Measurements from ENCODE around the gene STX1B.

The STX1B gene

GRCh38 chr16:30961384-30961783 lies 49.1 kb downstream of the STX1B start:
- H3K4me3 ChIP-seq (ENCODE audit: low read depth, low read length) = no peak overlapping the region

DNA sequence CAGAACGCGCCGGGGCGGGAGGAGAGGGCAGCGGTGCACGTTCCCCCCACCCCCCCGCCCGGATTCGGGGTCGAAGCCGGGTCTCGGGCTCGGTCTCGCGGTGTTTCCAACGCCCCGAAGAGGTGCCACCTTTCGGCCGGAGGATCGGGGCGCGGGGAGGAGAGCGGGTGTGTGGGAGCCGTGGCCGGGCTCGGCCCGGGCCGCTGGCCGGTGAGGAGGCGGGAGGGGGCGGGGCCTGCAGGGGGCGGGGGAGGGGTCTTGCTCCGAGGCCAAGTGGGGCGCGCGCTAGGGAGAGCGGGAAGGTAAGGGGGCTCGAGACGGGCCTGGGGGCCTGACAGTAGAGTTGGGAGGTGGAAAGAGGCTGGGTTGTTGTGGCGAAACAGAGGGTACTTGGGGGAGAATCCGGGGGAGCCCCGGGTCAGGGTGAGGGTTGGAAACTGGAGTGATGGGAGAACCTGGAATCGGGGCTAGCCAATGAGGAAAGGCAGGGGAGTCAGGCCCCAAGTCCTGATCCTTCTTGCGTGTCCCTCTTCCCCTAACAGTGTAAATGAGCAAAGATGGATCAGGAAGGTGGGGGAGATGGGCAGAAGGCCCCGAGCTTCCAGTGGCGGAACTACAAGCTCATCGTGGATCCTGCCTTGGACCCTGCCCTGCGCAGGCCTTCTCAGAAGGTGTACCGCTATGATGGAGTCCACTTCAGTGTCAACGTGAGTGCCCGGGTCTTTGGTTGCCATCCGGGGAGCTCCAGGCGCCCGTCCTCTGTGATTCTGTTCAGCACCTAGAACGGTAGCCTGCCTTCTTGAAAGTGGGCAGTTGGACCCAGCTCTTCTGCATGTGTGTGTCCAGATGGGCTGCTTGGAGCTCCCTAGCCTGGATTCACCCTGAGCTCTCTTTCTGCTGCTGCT lies 52.0 kb downstream of the STX1B start:
- peak overlapping the region; percentile 93 for H3K4me3 ChIP-seq (ENCODE audit: low read depth, low read length)
- peaks cover 16% of the 10 kb centered on the region for H3K4me1 ChIP-seq (ENCODE audit: control insufficient read depth, insufficient read depth, low read length, unreplicated experiment)
- peaks cover 16% of the 10 kb centered on the region; the same call in 1 of the 2 replicates for H3K36me3 ChIP-seq (ENCODE audit: insufficient read depth, low read length)
- H2AFZ ChIP-seq (ENCODE audit: low read length, unreplicated experiment) = peak overlapping the region; percentile 31
- peaks cover 15% of the 10 kb centered on the region for H3K79me2 ChIP-seq (ENCODE audit: control insufficient read depth, insufficient read depth, low read length, unreplicated experiment)
- no peaks in the 10 kb centered on the region for H3K27me3 ChIP-seq (ENCODE audit: insufficient read depth, low read length)
- H3K27ac ChIP-seq (ENCODE audit: low read depth, low read length) = peak overlapping the region; percentile 96; the same call in 1 of the 2 replicates

More at GRCh38 chr16:30961384-30961783, 49.1 kb downstream of the STX1B start:
- Histone ChIP-seq H3K79me2 (ENCODE audit: control insufficient read depth, insufficient read depth, low read length, unreplicated experiment) (peaks cover 15% of the 10 kb centered on the region), H3K27me3 (ENCODE audit: insufficient read depth, low read length) (no peaks in the 10 kb centered on the region), H3K27ac (ENCODE audit: low read depth, low read length) (no peak overlapping the region), H3K36me3 (ENCODE audit: insufficient read depth, low read length) (peaks cover 19% of the 10 kb centered on the region; the same call in 1 of the 2 replicates), H3K4me1 (ENCODE audit: control insufficient read depth, insufficient read depth, low read length, unreplicated experiment) (peaks cover 9% of the 10 kb centered on the region), H2AFZ (ENCODE audit: low read length, unreplicated experiment) (no peak overlapping the region)

- H3K4me1 ChIP-seq (ENCODE audit: control insufficient read depth, insufficient read depth, low read length, unreplicated experiment) = peaks cover 20% of the 10 kb centered on the region
- H3K36me3 ChIP-seq (ENCODE audit: insufficient read depth, low read length) = peaks cover 16% of the 10 kb centered on the region; the same call in 1 of the 2 replicates
These were observed 52.8 kb downstream of the STX1B start, which contains the start of gene SETD1A for GRCh38 chr16:30957456-30958174. TSS of gene SETD1A (plus strand) at chr16:30957754. CDS start at chr16:30958732, 978 bp downstream.

DNA sequence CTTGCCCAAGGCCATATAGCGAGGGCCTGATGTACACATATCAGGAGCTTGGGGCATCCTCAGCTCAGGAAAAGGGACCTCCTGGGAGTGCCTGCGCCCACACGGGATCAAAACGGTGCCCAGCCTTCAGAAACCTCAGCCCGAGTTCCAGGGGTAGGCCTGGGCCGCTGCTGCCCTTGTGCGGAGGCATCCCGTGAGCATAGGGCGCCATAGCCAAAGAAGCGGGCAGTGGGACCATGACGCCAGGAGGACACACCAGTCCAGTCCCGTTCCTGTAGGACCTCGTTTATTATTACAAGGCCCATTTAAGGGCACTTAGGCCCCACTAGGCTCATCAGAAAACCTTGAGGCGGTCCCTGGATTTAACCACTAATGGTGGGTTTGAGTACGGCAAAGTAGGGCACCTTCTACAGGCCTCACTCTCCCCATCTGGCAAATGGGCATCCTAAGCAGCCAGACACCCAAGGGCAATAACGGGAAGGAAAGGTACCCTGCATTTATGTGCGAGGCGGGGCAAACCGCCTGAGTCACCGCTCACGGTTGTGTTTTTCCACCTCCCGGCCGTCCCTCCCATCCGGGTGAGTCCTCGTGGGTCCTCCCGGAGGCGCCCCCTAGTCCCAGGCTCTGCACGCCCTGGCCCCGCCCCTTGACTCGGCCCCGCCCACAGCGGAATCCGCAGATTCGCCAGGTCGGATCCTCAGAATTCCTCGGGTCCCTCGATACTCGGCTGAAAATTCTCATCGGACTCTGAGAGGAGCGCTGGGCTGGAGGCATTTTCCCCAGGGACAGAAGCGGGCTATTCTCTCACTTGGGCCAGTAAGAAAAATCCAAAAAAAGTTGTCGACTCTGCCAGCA lies 53.6 kb downstream of the STX1B start:
- peak overlapping the region; percentile 97 for H2AFZ ChIP-seq (ENCODE audit: low read length, unreplicated experiment)
- H3K79me2 ChIP-seq (ENCODE audit: control insufficient read depth, insufficient read depth, low read length, unreplicated experiment) = peaks cover 15% of the 10 kb centered on the region
- peaks cover 21% of the 10 kb centered on the region for H3K4me1 ChIP-seq (ENCODE audit: control insufficient read depth, insufficient read depth, low read length, unreplicated experiment)
- peaks cover 15% of the 10 kb centered on the region; the same call in 1 of the 2 replicates for H3K36me3 ChIP-seq (ENCODE audit: insufficient read depth, low read length)
- no peaks in the 10 kb centered on the region for H3K27me3 ChIP-seq (ENCODE audit: insufficient read depth, low read length)
- peak overlapping the region; percentile 93 for H3K4me3 ChIP-seq (ENCODE audit: low read depth, low read length)
- peak overlapping the region; percentile 96 for H3K27ac ChIP-seq (ENCODE audit: low read depth, low read length)

More at GRCh38 chr16:30957456-30958174, 52.8 kb downstream of the STX1B start, which contains the start of gene SETD1A:
- Histone ChIP-seq H3K79me2 (ENCODE audit: control insufficient read depth, insufficient read depth, low read length, unreplicated experiment) (peaks cover 15% of the 10 kb centered on the region), H2AFZ (ENCODE audit: low read length, unreplicated experiment) (peak within 1 kb of the TSS; percentile 97), H3K27me3 (ENCODE audit: insufficient read depth, low read length) (no peaks in the 10 kb centered on the region), H3K4me3 (ENCODE audit: low read depth, low read length) (peak within 1 kb of the TSS; percentile 93), H3K27ac (ENCODE audit: low read depth, low read length) (peak within 1 kb of the TSS; percentile 96)

- peaks cover 33% of the 10 kb centered on the region for H3K4me1 ChIP-seq (ENCODE audit: control insufficient read depth, insufficient read depth, low read length, unreplicated experiment)
- no peaks in the 10 kb centered on the region for H3K27me3 ChIP-seq (ENCODE audit: insufficient read depth, low read length)
- H3K4me3 ChIP-seq (ENCODE audit: low read depth, low read length) = no peak overlapping the region
- peaks cover 22% of the 10 kb centered on the region for H3K79me2 ChIP-seq (ENCODE audit: control insufficient read depth, insufficient read depth, low read length, unreplicated experiment)
- peaks cover under 1% of the 10 kb centered on the region; the same call in 1 of the 2 replicates for H3K36me3 ChIP-seq (ENCODE audit: insufficient read depth, low read length)
- no peak overlapping the region for H2AFZ ChIP-seq (ENCODE audit: low read length, unreplicated experiment)
- H3K27ac ChIP-seq (ENCODE audit: low read depth, low read length) = no peak overlapping the region
These were observed 55.4 kb downstream of the STX1B start for GRCh38 chr16:30954993-30955392.

DNA sequence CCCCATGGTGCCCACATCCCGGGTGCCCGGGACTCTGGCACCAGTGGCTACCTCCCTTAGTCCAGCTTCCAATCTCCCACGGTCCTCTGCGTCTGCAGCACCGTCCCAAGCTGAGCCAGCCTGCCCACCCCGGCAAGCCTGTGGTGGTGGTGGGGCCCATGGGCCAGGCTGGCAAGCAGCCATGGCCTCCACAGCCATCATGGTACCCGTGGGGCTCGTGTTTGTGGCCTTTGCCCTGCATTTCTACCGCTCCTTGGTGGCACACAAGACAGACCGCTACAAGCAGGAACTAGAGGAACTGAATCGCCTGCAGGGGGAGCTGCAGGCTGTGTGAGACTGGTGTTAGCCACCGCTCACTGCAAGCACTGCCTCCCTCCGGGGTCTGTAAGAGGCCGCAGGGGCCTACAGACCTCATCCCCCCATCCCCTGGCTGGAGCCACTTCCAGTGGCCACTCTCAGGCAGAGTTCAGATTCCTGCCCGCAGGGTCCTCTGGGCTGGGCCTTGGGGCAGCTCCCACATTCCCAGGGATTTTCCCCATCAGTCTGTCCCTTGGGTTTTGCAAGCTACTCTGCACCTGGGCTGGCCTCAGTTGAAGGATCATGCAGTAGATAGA lies 56.8 kb downstream of the STX1B start:
- Histone ChIP-seq H3K79me2 (ENCODE audit: control insufficient read depth, insufficient read depth, low read length, unreplicated experiment) (peaks cover 19% of the 10 kb centered on the region), H3K4me3 (ENCODE audit: low read depth, low read length) (no peak overlapping the region), H3K27ac (ENCODE audit: low read depth, low read length) (no peak overlapping the region), H3K27me3 (ENCODE audit: insufficient read depth, low read length) (no peaks in the 10 kb centered on the region), H3K36me3 (ENCODE audit: insufficient read depth, low read length) (no peaks in the 10 kb centered on the region), H2AFZ (ENCODE audit: low read length, unreplicated experiment) (no peak overlapping the region), H3K4me1 (ENCODE audit: control insufficient read depth, insufficient read depth, low read length, unreplicated experiment) (peaks cover 25% of the 10 kb centered on the region)

DNA sequence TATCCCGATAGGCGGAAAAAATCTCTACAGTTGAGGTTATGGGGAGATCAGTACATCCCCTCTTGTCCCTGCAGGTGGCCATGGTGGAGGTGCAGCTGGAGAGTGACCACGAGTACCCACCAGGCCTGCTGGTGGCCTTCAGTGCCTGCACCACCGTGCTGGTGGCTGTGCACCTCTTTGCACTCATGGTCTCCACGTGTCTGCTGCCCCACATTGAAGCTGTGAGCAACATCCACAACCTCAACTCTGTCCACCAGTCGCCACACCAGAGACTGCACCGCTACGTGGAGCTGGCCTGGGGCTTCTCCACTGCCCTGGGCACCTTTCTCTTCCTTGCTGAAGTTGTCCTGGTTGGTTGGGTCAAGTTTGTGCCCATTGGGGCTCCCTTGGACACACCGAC lies 57.3 kb downstream of the STX1B start:
- Histone ChIP-seq H3K36me3 (ENCODE audit: insufficient read depth, low read length) (no peaks in the 10 kb centered on the region), H3K4me3 (ENCODE audit: low read depth, low read length) (no peak overlapping the region), H3K27ac (ENCODE audit: low read depth, low read length) (no peak overlapping the region), H3K79me2 (ENCODE audit: control insufficient read depth, insufficient read depth, low read length, unreplicated experiment) (peaks cover 16% of the 10 kb centered on the region), H3K4me1 (ENCODE audit: control insufficient read depth, insufficient read depth, low read length, unreplicated experiment) (peaks cover 24% of the 10 kb centered on the region), H2AFZ (ENCODE audit: low read length, unreplicated experiment) (no peak overlapping the region), H3K27me3 (ENCODE audit: insufficient read depth, low read length) (no peaks in the 10 kb centered on the region)

GRCh38 chr16:30951750-30952149 lies 58.7 kb downstream of the STX1B start:
- Histone ChIP-seq H3K79me2 (ENCODE audit: control insufficient read depth, insufficient read depth, low read length, unreplicated experiment) (peaks cover 16% of the 10 kb centered on the region), H2AFZ (ENCODE audit: low read length, unreplicated experiment) (no peak overlapping the region), H3K4me1 (ENCODE audit: control insufficient read depth, insufficient read depth, low read length, unreplicated experiment) (peaks cover 24% of the 10 kb centered on the region), H3K27ac (ENCODE audit: low read depth, low read length) (no peak overlapping the region), H3K4me3 (ENCODE audit: low read depth, low read length) (no peak overlapping the region), H3K36me3 (ENCODE audit: insufficient read depth, low read length) (no peaks in the 10 kb centered on the region), H3K27me3 (ENCODE audit: insufficient read depth, low read length) (no peaks in the 10 kb centered on the region)

GRCh38 chr16:30951193-30951592 lies 59.2 kb downstream of the STX1B start:
- H3K4me1 ChIP-seq (ENCODE audit: control insufficient read depth, insufficient read depth, low read length, unreplicated experiment) = peaks cover 24% of the 10 kb centered on the region
- H3K27me3 ChIP-seq (ENCODE audit: insufficient read depth, low read length) = no peaks in the 10 kb centered on the region
- no peak overlapping the region for H3K4me3 ChIP-seq (ENCODE audit: low read depth, low read length)
- H3K27ac ChIP-seq (ENCODE audit: low read depth, low read length) = no peak overlapping the region
- no peaks in the 10 kb centered on the region for H3K36me3 ChIP-seq (ENCODE audit: insufficient read depth, low read length)
- no peak overlapping the region for H2AFZ ChIP-seq (ENCODE audit: low read length, unreplicated experiment)
- peaks cover 16% of the 10 kb centered on the region for H3K79me2 ChIP-seq (ENCODE audit: control insufficient read depth, insufficient read depth, low read length, unreplicated experiment)

All from ACC112 (cell line).